K562 (cell line): ENCODE measurements around the gene CAPZB. TPM values are rescaled to one million over a fixed set of nuclear protein-coding genes. Genes with fewer than 3 reads are reported as not detected.

Experiments used
- ATAC-seq: fragments of 200-7000 bp; cut with Tn5 transposase; 3 replicates; pipeline ENCODE4 v1.9.1; 2020; ENCODE audit warnings: moderate library complexity
- BruUV-seq: library from RNA; stranded (reverse); fragments of 400-500 nt; replicated peaks from 2 replicates; lab custom pipeline; 2021; lab: Mats Ljungman, UMichigan
- CTCF ChIA-PET: fragments of 300-600 bp; formaldehyde crosslinking; extraction: SDS; loops from one replicate; lab custom pipeline; 2021; ENCODE audit warnings: low intra/inter-chr PET ratio; lab: Yijun Ruan, JAX
- POLR2A ChIA-PET: fragments of 300-600, 350-650 bp; sonication (Branson Sonifier 250); formaldehyde crosslinking; extraction: SDS; loops from one replicate; lab custom pipeline; 2021; ENCODE audit warnings: antibody characterized with exemption, inconsistent platforms; lab: Yijun Ruan, JAX
- DNase-seq, 4 experiments: peaks; one replicate each; pipeline versions ENCODE4 v3.0.0 to v3.0.0-alpha.2; 2011 to 2018; ENCODE audit warnings: low spot score in 3 of 4, mixed read lengths in 3 of 4; ENCODE audit errors: extremely low read depth in 1 of 4
- FAIRE-seq: peaks from 2 replicates; lab custom pipeline; 2011; peaks lifted over from hg19 to GRCh38; lab: Jason Lieb, UNC
- H2AFZ ChIP-seq: 2 replicates; pipeline ENCODE4 v1.6.0; 2011; ENCODE audit warnings: low read depth, low read length, control low read depth, inconsistent platforms
- H3K27ac ChIP-seq: fragments of 200-600 bp; 3 replicates; pipeline ENCODE4 v1.8.0; 2011; ENCODE audit warnings: low read depth, mild to moderate bottlenecking, control low read depth, inconsistent platforms, low read length, moderate library complexity, mixed read lengths; ENCODE audit errors: extremely low read depth
- H3K27me3 ChIP-seq, 2 experiments: fragments of 300-600 bp in 1 of 2; 2 replicates in 1 of 2; 3 replicates in 1 of 2; pipeline versions ENCODE4 v1.6.0 to v1.8.0; 2011; ENCODE audit warnings: inconsistent platforms in 2 of 2, low read length in 2 of 2, mild to moderate bottlenecking in 1 of 2, mixed read lengths in 1 of 2, moderate library complexity in 1 of 2; ENCODE audit not compliant: control insufficient read depth in 2 of 2, insufficient read depth in 2 of 2
- H3K36me3 ChIP-seq: fragments of 300-600 bp; 3 replicates; pipeline ENCODE4 v1.8.0; 2011; ENCODE audit warnings: mild to moderate bottlenecking, low read length, inconsistent platforms; ENCODE audit not compliant: control insufficient read depth, insufficient read depth
- H3K4me1 ChIP-seq, 2 experiments: fragments of 200-600 bp in 1 of 2; replicated peaks in 1 of 2; 2 replicates in 1 of 2; 3 replicates in 1 of 2; pipeline versions ENCODE4 v1.5.1 to v1.8.0; 2011; ENCODE audit warnings: inconsistent platforms in 2 of 2, low read length in 2 of 2, mild to moderate bottlenecking in 1 of 2, mixed read lengths in 1 of 2, moderate library complexity in 1 of 2; ENCODE audit not compliant: control insufficient read depth in 2 of 2, insufficient read depth in 2 of 2
- H3K4me2 ChIP-seq: 2 replicates; pipeline ENCODE4 v1.6.1; 2011; ENCODE audit warnings: low read length, control low read depth, inconsistent platforms, mixed read lengths; ENCODE audit not compliant: insufficient read depth
- H3K4me3 ChIP-seq: fragments of 200-600 bp; sonication (generic), shearing (Covaris generic); 2 replicates; pipeline ENCODE4 v1.5.1; 2016; ENCODE audit warnings: control low read depth, inconsistent platforms
- H3K79me2 ChIP-seq: fragments of 200-600 bp; 3 replicates; pipeline ENCODE4 v1.8.0; 2011; ENCODE audit warnings: low read length, inconsistent platforms; ENCODE audit not compliant: control insufficient read depth, insufficient read depth
- H3K9ac ChIP-seq, 2 experiments: 2 replicates each; pipeline versions ENCODE4 v1.6.0 to v1.6.1; 2011; ENCODE audit warnings: low read depth in 2 of 2, low read length in 2 of 2, control low read depth in 1 of 2, inconsistent platforms in 1 of 2, mild to moderate bottlenecking in 1 of 2, mixed read lengths in 1 of 2; ENCODE audit not compliant: insufficient read depth in 1 of 2
- H3K9me1 ChIP-seq: one replicate; pipeline ENCODE4 v1.6.0; 2011; ENCODE audit warnings: inconsistent platforms, mild to moderate bottlenecking, low read length, moderate library complexity; ENCODE audit not compliant: control insufficient read depth, insufficient read depth
- H3K9me3 ChIP-seq: replicated peaks from 2 replicates; pipeline ENCODE4 v1.5.1; 2011; ENCODE audit warnings: low read depth, low read length, inconsistent platforms; ENCODE audit not compliant: control insufficient read depth, insufficient read depth
- H4K20me1 ChIP-seq: replicated peaks from 2 replicates; pipeline ENCODE4 v1.6.1; 2011; ENCODE audit warnings: low read length, inconsistent platforms, mixed read lengths; ENCODE audit not compliant: control insufficient read depth, insufficient read depth
- ADNP ChIP-seq: fragments of 200-800 bp; sonication (Bioruptor generic); IDR thresholded peaks from 2 replicates; pipeline ENCODE4 v1.6.1; 2016; ENCODE audit warnings: missing genetic modification characterization, missing compliant biosample characterization
- DNMT1 ChIP-seq: fragments of 450-650 bp; IDR thresholded peaks from 2 replicates; pipeline ENCODE4 v1.6.1; 2016; ENCODE audit warnings: antibody characterized with exemption, mild to moderate bottlenecking
- EP300 ChIP-seq: IDR thresholded peaks from 2 replicates; pipeline ENCODE4 v1.6.1; 2012; ENCODE audit warnings: low read length, improper control_type of control experiment
- KDM5B ChIP-seq: fragments of 200-600 bp; sonication (generic); IDR thresholded peaks from 2 replicates; pipeline ENCODE4 v1.6.1; 2012; ENCODE audit warnings: low read depth, mild to moderate bottlenecking, moderate library complexity, low read length, control low read depth, inconsistent platforms; ENCODE audit not compliant: insufficient replicate concordance
- MTA3 ChIP-seq: fragments of 450-650 bp; formaldehyde crosslinking; IDR thresholded peaks from 2 replicates; pipeline ENCODE4 v1.6.1; 2017; ENCODE audit warnings: mild to moderate bottlenecking, borderline replicate concordance
- PML ChIP-seq: IDR thresholded peaks from 2 replicates; pipeline ENCODE4 v1.6.1; 2012; ENCODE audit warnings: low read length, inconsistent platforms
- TAF15 ChIP-seq: fragments of 200-400 bp; formaldehyde crosslinking; IDR thresholded peaks from 2 replicates; pipeline ENCODE4 v1.6.1; 2017; ENCODE audit warnings: mild to moderate bottlenecking, low read depth, low read length, moderate library complexity
- TAL1 ChIP-seq: fragments of 450-650 bp; IDR thresholded peaks from 2 replicates; pipeline ENCODE4 v1.6.1; 2016; ENCODE audit warnings: mild to moderate bottlenecking
- TBP ChIP-seq: optimal IDR thresholded peaks from 2 replicates; pipeline ENCODE3; 2011; ENCODE audit warnings: low read depth, low read length, improper control_type of control experiment
- ZMIZ1 ChIP-seq, 2 experiments: fragments of 150-350 bp in 1 of 2; IDR thresholded peaks; 2 replicates each; pipeline ENCODE4 v1.6.1; 2012 to 2016; ENCODE audit warnings: low read depth in 2 of 2, low read length in 2 of 2, mild to moderate bottlenecking in 1 of 2, moderate library complexity in 1 of 2
- ZNF124 ChIP-seq: sonication (generic); formaldehyde crosslinking; IDR thresholded peaks from 2 replicates; pipeline ENCODE4 v1.8.1; 2022; ENCODE audit warnings: missing genetic modification reagents
- ZNF212 ChIP-seq: fragments of 450-650 bp; formaldehyde crosslinking; IDR thresholded peaks from 2 replicates; pipeline ENCODE4 v1.4.0; 2020; ENCODE audit warnings: mild to moderate bottlenecking
- ZNF639 ChIP-seq, 2 experiments: fragments of 200-800 bp in 1 of 2; sonication (Bioruptor generic) in 1 of 2; sonication (generic) in 1 of 2; formaldehyde crosslinking in 1 of 2; IDR thresholded peaks in 1 of 2; conservative IDR thresholded peaks in 1 of 2; 2 replicates each; pipeline versions ENCODE4 v1.5.0 to v1.6.1; 2016 to 2020; ENCODE audit warnings: missing compliant biosample characterization in 1 of 2, missing genetic modification characterization in 1 of 2, missing genetic modification reagents in 1 of 2
- WGBS: fragments of 100-300 bp; shearing (Covaris generic); methylation state at CpG from one replicate; pipeline ENCODE4 v1.1.6; 2016; ENCODE audit warnings: low coverage, mixed read lengths; ENCODE audit not compliant: insufficient coverage; ENCODE audit errors: missing lambda C conversion rate; 5-methylcytosine and 5-hydroxymethylcytosine counted together
- in situ Hi-C: fragments of 300-500 bp; cut with MboI; formaldehyde crosslinking; loops from 4 replicates; pipeline ENCODE4 v1.15.0; 2018; ENCODE audit warnings: inconsistent platforms, mixed read lengths
- intact Hi-C: fragments of 100-400 bp; cut with micrococcal nuclease; formaldehyde crosslinking; loops from 2 replicates; pipeline ENCODE4 v1.14.2; 2022
- polyA plus RNA-seq, 8 experiments: library from polyadenylated mRNA; depleted of rRNA in 4 of 8; stranded (reverse) in 5 of 8; unstranded in 3 of 8; fragments of >200 nt; fragmentation: Nextera tagmentation in 2 of 8; fragmentation: Illumina TruSeq in 1 of 8; extraction: Ambion mirVana in 2 of 8; extraction: Trizol in 1 of 8; gene quantifications; 2 replicates each; pipeline versions ENCODE4 v1.2.1 to v1.2.3, GENCODE V29; 2011 to 2014; ENCODE audit warnings: inconsistent platforms in 1 of 8, missing spikeins in 1 of 8
- total RNA-seq, 7 experiments: library from RNA; depleted of rRNA in 6 of 7; stranded (reverse); fragments of >200 nt in 6 of 7; fragmentation: Illumina TruSeq in 2 of 7; extraction: Trizol in 2 of 7; gene quantifications; 2 replicates each; pipeline versions ENCODE4 v1.2.1 to v1.2.3, GENCODE V29; 2011 to 2021; ENCODE audit warnings: low replicate concordance in 1 of 7

Gene CAPZB
- total and polyA plus RNA-seq, 9 of the 15 experiments (the other 6 are each of a cell fraction or from before 2014, with no cell fraction given): 57.6 to 297 (median 125) TPM

- Histone ChIP-seq H3K27me3 (no peaks in the 10 kb centered on the region), H4K20me1 (peaks cover 14% of the 10 kb centered on the region), H3K4me3 (no peak overlapping the region), H3K79me2 (peaks cover 36% of the 10 kb centered on the region), H3K9me1 (peaks cover 9% of the 10 kb centered on the region), H3K4me1 (peaks cover 3 to 10% of the 10 kb centered on the region in 2 experiments; a peak in 3 of 5 replicates), H2AFZ (no peak overlapping the region), H3K36me3 (peaks cover 34% of the 10 kb centered on the region; the same call in 2 of the 3 replicates), H3K27ac (no peak overlapping the region), H3K4me2 (no peak overlapping the region), H3K9me3 (no peaks in the 10 kb centered on the region), H3K9ac (0 out of 4 replicates have a peak overlapping the region, but pooled peaks of 1 of the 2 experiments have one; percentile 6)
- intact Hi-C loops (no loop called here), in situ Hi-C loops (no loop called here)
- no peak for FAIRE-seq
- no TSS peak for BruUV-seq
- TF ChIP-seq KDM5B (no peak), MTA3 (no peak), EP300 (no peak), TAF15 (no peak), TAL1 (no peak), TBP (no peak), ADNP (tag) (no peak), ZNF639 (CRISPR knock-in tag; conservative IDR thresholded peaks at IDR 0.05 in 1 of 2, IDR thresholded peaks at IDR 0.05 in 1 of 2) (no peak), PML (no peak), ZMIZ1 (IDR thresholded peaks at IDR 0.05; ENCODE audit: low read depth in 2 of 2, low read length in 2 of 2) (no peak), DNMT1 (no peak), ZNF212 (CRISPR knock-in tag) (no peak), ZNF124 (no peak)
- no peak for DNase-seq
- no peak for ATAC-seq
- POLR2A ChIA-PET: interaction anchor here (0.8 to 1.1 kb wide), 2 partner anchors 10 to 12 kb away, joined by 3 read pairs; no protein-coding TSS in a partner anchor
- CTCF ChIA-PET: no interaction called here
- 94% methylated on average over 9 of the region's 9 CpGs for WGBS
Observed at GRCh38 chr1:19419691-19420090, 65.6 kb downstream of the CAPZB start.
